Hepatocyte (in vitro differentiated cells): ENCODE data around the gene AP1S3. TPM values are rescaled to one million over a fixed set of nuclear protein-coding genes. Genes with fewer than 3 reads are reported as not detected.
"Not testable (repeated sequence)": the region's sequence is repeated elsewhere in the genome, so short reads cannot be mapped to it uniquely, and the experiment has no call there.

Experiments used
- DNase-seq: peaks from one replicate; pipeline ENCODE4 v3.0.0-alpha.2; 2016; ENCODE audit warnings: low spot score
- H2AFZ ChIP-seq: fragments of 200-600 bp; sonication (generic); 2 replicates; pipeline ENCODE4 v1.6.0; 2016; ENCODE audit warnings: antibody characterized with exemption, mild to moderate bottlenecking
- H3K27ac ChIP-seq: fragments of 200-600 bp; sonication (generic); 2 replicates; pipeline ENCODE4 v1.5.1; 2016; ENCODE audit warnings: mild to moderate bottlenecking
- H3K27me3 ChIP-seq: fragments of 200-600 bp; sonication (generic); 2 replicates; pipeline ENCODE4 v1.6.1; 2016
- H3K36me3 ChIP-seq: fragments of 200-600 bp; sonication (generic); replicated peaks from 2 replicates; pipeline ENCODE4 v1.5.1; 2016; ENCODE audit warnings: low read depth; ENCODE audit not compliant: insufficient read depth
- H3K4me1 ChIP-seq: fragments of 200-600 bp; sonication (generic); 2 replicates; pipeline ENCODE4 v1.5.1; 2016; ENCODE audit warnings: mild to moderate bottlenecking, moderate library complexity; ENCODE audit not compliant: insufficient read depth
- H3K4me2 ChIP-seq: fragments of 200-600 bp; sonication (generic); 2 replicates; pipeline ENCODE4 v1.6.0; 2016
- H3K4me3 ChIP-seq: fragments of 200-600 bp; sonication (generic); 2 replicates; pipeline ENCODE4 v1.5.1; 2016; ENCODE audit warnings: mild to moderate bottlenecking
- H3K79me2 ChIP-seq: fragments of 200-600 bp; sonication (generic); 2 replicates; pipeline ENCODE4 v1.6.0; 2017; ENCODE audit warnings: mild to moderate bottlenecking
- H3K9me2 ChIP-seq: fragments of 200-600 bp; sonication (generic); replicated peaks from 2 replicates; pipeline ENCODE4 v1.6.0; 2017; ENCODE audit warnings: mild to moderate bottlenecking; ENCODE audit not compliant: insufficient read depth
- H3K9me3 ChIP-seq: fragments of 200-600 bp; sonication (generic); 2 replicates; pipeline ENCODE4 v1.5.1; 2016; ENCODE audit warnings: low read depth, mild to moderate bottlenecking
- H4K20me1 ChIP-seq: fragments of 200-600 bp; sonication (generic); 2 replicates; pipeline ENCODE4 v1.6.0; 2016; ENCODE audit warnings: mild to moderate bottlenecking; ENCODE audit not compliant: insufficient read depth, poor library complexity, severe bottlenecking
- EZH2 ChIP-seq: fragments of 200-600 bp; sonication (generic); IDR thresholded peaks from 2 replicates; pipeline ENCODE4 v1.6.1; 2016; ENCODE audit warnings: antibody characterized with exemption, mild to moderate bottlenecking, borderline replicate concordance
- EZH2phosphoT487 ChIP-seq: fragments of 200-600 bp; sonication (generic); IDR thresholded peaks from one replicate; pipeline ENCODE4 v1.6.1; 2018; ENCODE audit warnings: antibody characterized with exemption, mild to moderate bottlenecking, low read depth, moderate library complexity; ENCODE audit not compliant: unreplicated experiment, severe bottlenecking
- WGBS: methylation state at CpG from one replicate; pipeline ENCODE4 v1.1.6; 2016; ENCODE audit warnings: low lambda C conversion rate; ENCODE audit errors: missing lambda C conversion rate; 5-methylcytosine and 5-hydroxymethylcytosine counted together
- polyA plus RNA-seq: library from polyadenylated mRNA; unstranded; fragments of >200 nt; fragmentation: Nextera tagmentation; extraction: Ambion mirVana; gene quantifications from 2 replicates; pipeline ENCODE4 v1.2.1, GENCODE V29; 2016
- total RNA-seq: library from RNA; depleted of rRNA; stranded (reverse); fragments of >200 nt; gene quantifications from 2 replicates; pipeline ENCODE4 v1.2.3, GENCODE V29; 2014
- TF ChIP-seq, protein P1 (sequence below): fragments of 200-600 bp; sonication (generic); IDR thresholded peaks from 2 replicates; pipeline ENCODE4 v1.5.1; 2016; ENCODE audit warnings: antibody characterized with exemption, mild to moderate bottlenecking; ENCODE audit not compliant: poor library complexity

The AP1S3 gene
- total and polyA plus RNA-seq, 2 experiments from 2014 or later: 16.5 to 30.7 TPM

DNA sequence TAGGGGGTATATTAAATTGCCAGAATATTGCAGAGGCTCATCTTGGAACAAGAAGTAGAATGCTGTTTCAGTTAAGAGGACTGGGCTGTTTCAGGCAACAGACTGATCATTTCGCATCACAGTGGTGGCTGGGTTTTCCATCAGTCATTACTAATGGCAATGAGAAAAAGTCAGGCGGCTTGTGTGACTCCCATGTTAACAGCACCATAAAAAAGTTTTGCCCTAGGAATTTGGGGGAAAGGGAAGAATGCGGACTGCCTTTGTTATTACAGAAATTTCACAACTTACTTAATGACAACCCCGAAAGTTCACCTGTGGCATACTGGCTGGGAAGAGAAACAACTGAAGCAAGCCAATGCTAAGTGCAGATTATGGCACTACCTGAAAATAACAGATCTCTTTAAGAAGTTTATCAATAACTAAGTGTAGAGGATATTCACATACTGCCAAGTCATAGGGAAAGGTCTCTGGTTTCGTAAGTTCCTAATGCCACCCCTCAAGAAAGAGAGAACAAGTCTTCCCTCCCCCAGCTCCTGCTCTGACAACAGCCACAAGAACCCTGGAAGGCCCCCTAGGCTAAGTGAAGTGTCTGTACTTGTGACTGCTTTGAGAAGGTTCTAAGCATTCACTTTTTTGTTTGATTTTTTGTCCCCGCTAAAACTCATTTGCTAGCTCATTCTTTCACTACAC, 40.5 kb upstream of the AP1S3 start:
- no peak for TF ChIP-seq EZH2phosphoT487
- TF ChIP-seq, protein P1, sequence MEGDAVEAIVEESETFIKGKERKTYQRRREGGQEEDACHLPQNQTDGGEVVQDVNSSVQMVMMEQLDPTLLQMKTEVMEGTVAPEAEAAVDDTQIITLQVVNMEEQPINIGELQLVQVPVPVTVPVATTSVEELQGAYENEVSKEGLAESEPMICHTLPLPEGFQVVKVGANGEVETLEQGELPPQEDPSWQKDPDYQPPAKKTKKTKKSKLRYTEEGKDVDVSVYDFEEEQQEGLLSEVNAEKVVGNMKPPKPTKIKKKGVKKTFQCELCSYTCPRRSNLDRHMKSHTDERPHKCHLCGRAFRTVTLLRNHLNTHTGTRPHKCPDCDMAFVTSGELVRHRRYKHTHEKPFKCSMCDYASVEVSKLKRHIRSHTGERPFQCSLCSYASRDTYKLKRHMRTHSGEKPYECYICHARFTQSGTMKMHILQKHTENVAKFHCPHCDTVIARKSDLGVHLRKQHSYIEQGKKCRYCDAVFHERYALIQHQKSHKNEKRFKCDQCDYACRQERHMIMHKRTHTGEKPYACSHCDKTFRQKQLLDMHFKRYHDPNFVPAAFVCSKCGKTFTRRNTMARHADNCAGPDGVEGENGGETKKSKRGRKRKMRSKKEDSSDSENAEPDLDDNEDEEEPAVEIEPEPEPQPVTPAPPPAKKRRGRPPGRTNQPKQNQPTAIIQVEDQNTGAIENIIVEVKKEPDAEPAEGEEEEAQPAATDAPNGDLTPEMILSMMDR: no peak
- TF ChIP-seq EZH2: no peak
- no peak overlapping the region for H2AFZ ChIP-seq
- H3K4me2 ChIP-seq: no peak overlapping the region
- WGBS: 88% methylated on average over 6 of the region's 6 CpGs
- H4K20me1 ChIP-seq: no peaks in the 10 kb centered on the region
- H3K36me3 ChIP-seq: peaks cover 3% of the 10 kb centered on the region
- H3K9me3 ChIP-seq: no peaks in the 10 kb centered on the region
- no peak for DNase-seq
- H3K27me3 ChIP-seq: no peaks in the 10 kb centered on the region
- H3K79me2 ChIP-seq: no peaks in the 10 kb centered on the region
- no peak overlapping the region for H3K4me3 ChIP-seq
- no peaks in the 10 kb centered on the region for H3K9me2 ChIP-seq
- H3K27ac ChIP-seq: no peak overlapping the region
- H3K4me1 ChIP-seq: no peaks in the 10 kb centered on the region

DNA sequence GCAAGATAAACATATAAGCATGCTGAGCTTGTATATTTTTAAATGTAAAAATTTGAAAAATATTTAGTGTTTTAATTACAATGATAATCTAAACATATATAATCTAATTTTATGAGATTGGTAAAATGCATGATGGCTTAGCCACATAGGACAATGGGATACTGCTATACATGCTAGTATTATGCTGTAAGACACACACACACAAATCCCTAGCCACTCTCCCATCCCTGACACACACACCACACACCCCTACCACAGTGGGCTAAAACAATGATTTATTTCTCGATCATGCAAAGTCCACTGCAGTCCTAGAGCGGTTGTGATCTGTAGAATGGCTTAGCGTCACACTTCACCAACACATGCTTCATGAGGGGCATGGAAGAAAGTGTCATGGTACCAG, 36.3 kb upstream of the AP1S3 start:
- H3K4me2 ChIP-seq: no peak overlapping the region
- no peaks in the 10 kb centered on the region for H3K9me3 ChIP-seq
- DNase-seq: no peak
- 100% methylated on average over 3 of the region's 3 CpGs for WGBS
- TF ChIP-seq EZH2phosphoT487 (no peak), EZH2 (no peak)
- TF ChIP-seq, protein P1: no peak
- no peaks in the 10 kb centered on the region for H3K79me2 ChIP-seq
- no peaks in the 10 kb centered on the region for H4K20me1 ChIP-seq
- no peaks in the 10 kb centered on the region for H3K27me3 ChIP-seq
- peaks cover 3% of the 10 kb centered on the region for H3K36me3 ChIP-seq
- H3K27ac ChIP-seq: no peak overlapping the region
- no peak overlapping the region for H2AFZ ChIP-seq
- H3K4me3 ChIP-seq: no peak overlapping the region
- no peaks in the 10 kb centered on the region for H3K9me2 ChIP-seq
- no peaks in the 10 kb centered on the region for H3K4me1 ChIP-seq

DNA sequence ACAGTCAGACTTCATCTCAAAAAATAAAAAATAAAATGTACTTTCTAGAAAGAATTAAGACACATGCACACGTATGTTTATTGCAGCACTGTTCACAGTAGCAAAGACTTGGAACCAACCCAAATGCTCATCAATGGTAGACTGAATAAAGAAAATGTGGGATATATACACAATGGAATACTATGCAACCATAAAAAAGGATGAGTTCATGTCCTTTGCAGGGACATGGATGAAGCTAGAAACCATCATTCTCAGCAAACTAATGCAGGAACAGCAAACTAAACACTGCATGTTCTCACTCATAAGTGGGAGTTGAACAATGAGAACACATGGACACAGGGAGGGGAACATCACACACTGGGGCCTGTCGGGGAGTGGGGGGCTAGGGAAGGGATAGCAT, 35.4 kb upstream of the AP1S3 start:
- H3K4me2 ChIP-seq, H3K4me1 ChIP-seq, H3K27ac ChIP-seq, H3K4me3 ChIP-seq, H3K79me2 ChIP-seq, H2AFZ ChIP-seq, H3K9me3 ChIP-seq, DNase-seq, H3K9me2 ChIP-seq, H4K20me1 ChIP-seq, H3K36me3 ChIP-seq, H3K27me3 ChIP-seq: not testable (repeated sequence)
- 94% methylated on average over 1 of the region's 2 CpGs for WGBS

DNA sequence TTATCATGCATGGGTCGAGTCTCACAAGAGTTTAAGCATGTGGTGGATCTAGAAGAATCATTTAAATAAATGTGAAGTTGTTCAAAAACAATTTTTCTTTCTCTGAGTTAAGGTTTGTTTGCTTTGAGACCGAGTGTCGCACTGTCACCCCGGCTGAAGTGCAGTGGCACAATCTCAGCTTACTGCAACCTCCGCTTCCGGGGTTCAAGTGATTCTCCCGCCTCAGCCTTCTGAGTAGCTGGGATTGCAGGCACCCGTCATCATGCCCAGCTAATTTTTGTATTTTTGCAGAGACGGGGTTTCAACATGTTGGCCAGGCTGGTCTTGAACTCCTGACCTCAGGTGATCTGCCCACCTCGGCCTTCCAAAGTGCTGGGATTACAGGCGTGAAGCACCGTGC, 34.3 kb upstream of the AP1S3 start:
- DNase-seq: not testable (repeated sequence)

More for the DNA sequence above, 34.3 kb upstream of the AP1S3 start:
- not testable (repeated sequence) for H3K4me3 ChIP-seq, H3K27me3 ChIP-seq, H4K20me1 ChIP-seq, H3K27ac ChIP-seq, H3K36me3 ChIP-seq, H3K4me2 ChIP-seq, H3K79me2 ChIP-seq, H3K9me2 ChIP-seq, H3K9me3 ChIP-seq, H2AFZ ChIP-seq, H3K4me1 ChIP-seq
- 95% methylated on average over 12 of the region's 12 CpGs for WGBS
